ENCODE measurements around the gene ABCB11. TPM values are rescaled to one million over a fixed set of nuclear protein-coding genes. Genes with fewer than 3 reads are reported as not detected.

The ABCB11 gene
- polyA plus RNA-seq, 1 of the 3 experiments (the other 2 are of a cell fraction), result not detected

- H3K9me2 ChIP-seq, result no peaks in the 10 kb centered on the region
- H3K4me1 ChIP-seq (ENCODE audit: control insufficient read depth in 1 of 2, insufficient read depth in 2 of 2, low read depth in 1 of 2, low read length in 1 of 2), result no peaks in the 10 kb centered on the region; a peak in 1 of 4 replicates
- no peaks in the 10 kb centered on the region for H4K20me1 ChIP-seq (ENCODE audit: insufficient read depth)
- H3K27ac ChIP-seq (ENCODE audit: low read depth in 2 of 2, low read length in 1 of 2), result no peak overlapping the region
- no peak for TF ChIP-seq YY1 (IDR thresholded peaks at IDR 0.05; ENCODE audit: low read depth)
- TF ChIP-seq TCF12 (IDR thresholded peaks at IDR 0.05), result no peak
- no peak for TF ChIP-seq RCOR1 (IDR thresholded peaks at IDR 0.05; ENCODE audit: low read length)
- TF ChIP-seq NFIC (IDR thresholded peaks at IDR 0.05; ENCODE audit: borderline replicate concordance), result no peak
- TF ChIP-seq TAF1 (IDR thresholded peaks at IDR 0.05; ENCODE audit: borderline replicate concordance, low read depth, low read length), result no peak
- no peak for TF ChIP-seq USF1 (IDR thresholded peaks at IDR 0.05; ENCODE audit: borderline replicate concordance, low read depth)
- TF ChIP-seq MAX (IDR thresholded peaks at IDR 0.05; ENCODE audit: low read depth), result no peak
- TF ChIP-seq EP300 (IDR thresholded peaks at IDR 0.05; ENCODE audit: borderline replicate concordance in 1 of 2, low read depth in 1 of 2, low read length in 1 of 2), result no peak
- TF ChIP-seq ZBTB33 (IDR thresholded peaks at IDR 0.05; ENCODE audit: borderline replicate concordance, low read depth), result no peak
- no peak for TF ChIP-seq FOXM1 (IDR thresholded peaks at IDR 0.05; ENCODE audit: low read depth)
- no peak for TF ChIP-seq TEAD4 (IDR thresholded peaks at IDR 0.05; ENCODE audit: borderline replicate concordance, insufficient read depth)
- TF ChIP-seq JUND (IDR thresholded peaks at IDR 0.05), result no peak
- TF ChIP-seq GATA2 (CRISPR knock-in tag; IDR thresholded peaks at IDR 0.05), result no peak
- no peak for TF ChIP-seq PBX3 (IDR thresholded peaks at IDR 0.05)
- TF ChIP-seq SMC3 (IDR thresholded peaks at IDR 0.05; ENCODE audit: low read depth, low read length), result no peak
- TF ChIP-seq FOXJ3 (CRISPR knock-in tag; IDR thresholded peaks at IDR 0.05), result no peak
- TF ChIP-seq MEF2A (IDR thresholded peaks at IDR 0.05; ENCODE audit: borderline replicate concordance, low read depth), result no peak
- TF ChIP-seq SIN3A (IDR thresholded peaks at IDR 0.05; ENCODE audit: borderline replicate concordance, low read depth, low read length), result no peak
- no peak for TF ChIP-seq USF2 (IDR thresholded peaks at IDR 0.05; ENCODE audit: borderline replicate concordance, low read depth, low read length)
- TF ChIP-seq IRF3 (IDR thresholded peaks at IDR 0.05; ENCODE audit: low read depth, low read length), result no peak
- no peak overlapping the region for H3K4me2 ChIP-seq
- WGBS (ENCODE audit: low lambda C conversion rate), result 76% methylated on average over 4 of the region's 4 CpGs
- H3K9me3 ChIP-seq, result no peaks in the 10 kb centered on the region
- no peaks in the 10 kb centered on the region for H3K79me2 ChIP-seq (ENCODE audit: insufficient read depth)
- no peak overlapping the region for H3K9ac ChIP-seq
- CTCF ChIA-PET, result interaction anchor here (1.0 kb wide), 1 partner anchor 143 kb away, joined by 3 read pairs; no protein-coding TSS in a partner anchor
- no peaks in the 10 kb centered on the region for H3F3A ChIP-seq (replicated peaks; ENCODE audit: insufficient read depth)
- no peak for DNase-seq
- H3K27me3 ChIP-seq (ENCODE audit: insufficient read depth), result no peaks in the 10 kb centered on the region
- H2AFZ ChIP-seq (ENCODE audit: low read depth), result no peak overlapping the region
- no peak overlapping the region for H3K4me3 ChIP-seq (ENCODE audit: low read depth in 2 of 2, low read length in 1 of 2)
- POLR2A ChIA-PET, result no interaction called here
- no peaks in the 10 kb centered on the region for H3K36me3 ChIP-seq (replicated peaks in 1 of 2; ENCODE audit: control insufficient read depth in 1 of 2, insufficient read depth in 2 of 2, low read length in 1 of 2)
Measured at GRCh38 chr2:168998609-168999211, 32.4 kb downstream of the ABCB11 start.

All from SK-N-SH (cell line).